Activated effector memory CD4-positive, alpha-beta T cell treated with Interleukin-2 at 50 U/mL for 16 hours (primary cell): ENCODE data around the gene GALNT16.
"Not testable (repeated sequence)": the region's sequence is repeated elsewhere in the genome, so short reads cannot be mapped to it uniquely, and the experiment has no call there.

Source experiments
- DNase-seq: peaks from one replicate; pipeline ENCODE4 v3.0.0-alpha.2; 2020

The GALNT16 gene

GRCh38 chr14:69259527-69260189 lies at the start of gene GALNT16:
Gene GALNT16, plus strand, starts transcription at chr14:69260158. Its CDS starts 133 bp downstream, at chr14:69260291.
- DNase-seq, result no peak

DNA sequence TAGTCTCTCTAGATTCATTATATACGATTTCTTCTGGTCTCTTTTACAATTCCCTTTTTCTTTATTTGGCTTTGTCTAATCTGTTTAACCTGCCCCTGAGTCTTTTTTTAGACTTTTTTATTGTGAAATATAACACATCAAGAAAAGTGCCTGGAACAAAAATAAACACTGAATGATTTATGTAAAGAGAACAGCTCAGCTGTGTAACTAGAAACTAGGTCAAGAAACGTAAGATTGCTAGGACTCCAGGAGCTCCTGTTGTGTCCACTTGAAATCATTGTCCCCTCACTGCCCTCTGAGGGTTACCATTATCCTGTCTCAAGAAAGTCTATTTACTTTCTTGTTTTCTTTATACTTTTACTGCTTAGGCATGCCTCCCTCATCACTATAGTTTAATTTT lies 45.6 kb upstream of the GALNT16 start:
- DNase-seq, result no peak

DNA sequence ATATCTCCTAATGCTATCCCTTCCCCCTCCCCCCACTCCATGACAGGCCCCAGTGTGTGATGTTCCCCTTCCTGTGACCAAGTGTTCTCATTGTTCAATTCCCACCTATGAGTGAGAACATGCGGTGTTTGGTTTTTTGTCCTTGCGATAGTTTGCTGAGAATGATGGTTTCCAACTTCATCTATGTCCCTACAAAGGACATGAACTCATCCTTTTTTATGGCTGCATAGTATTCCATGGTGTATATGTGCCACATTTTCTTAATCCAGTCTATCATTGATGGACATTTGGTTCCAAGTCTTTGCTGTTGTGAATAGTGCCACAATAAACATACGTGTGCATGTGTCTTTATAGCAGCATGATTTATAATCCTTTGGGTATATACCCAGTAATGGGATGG lies 42.3 kb upstream of the GALNT16 start:
- not testable (repeated sequence) for DNase-seq

DNA sequence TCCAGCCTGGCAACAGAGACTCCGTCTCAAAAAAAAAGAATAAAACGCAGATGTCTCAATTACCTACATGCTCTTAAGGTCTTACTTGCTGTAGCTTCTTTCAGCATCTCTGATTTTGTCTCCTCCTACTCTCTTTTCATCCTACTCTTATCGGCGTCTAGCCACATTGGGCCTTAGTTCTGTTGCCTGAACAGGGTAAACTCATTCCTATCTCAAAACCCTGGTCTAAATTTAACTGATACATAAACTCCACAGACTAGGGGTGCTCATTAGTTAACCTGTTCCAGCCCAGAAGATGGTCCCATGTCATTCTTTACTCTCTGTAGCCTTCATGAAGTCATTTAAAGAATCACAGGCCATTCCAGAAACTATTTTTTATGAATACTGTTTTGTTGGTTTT lies 35.0 kb upstream of the GALNT16 start:
- no peak for DNase-seq

- no peak for DNase-seq
These were observed 33.8 kb upstream of the GALNT16 start for GRCh38 chr14:69226178-69226577.

- DNase-seq, result no peak
These were observed 33.2 kb upstream of the GALNT16 start for GRCh38 chr14:69226736-69227135.

- no peak for DNase-seq
These were observed 28.5 kb upstream of the GALNT16 start for GRCh38 chr14:69231486-69231885.

DNA sequence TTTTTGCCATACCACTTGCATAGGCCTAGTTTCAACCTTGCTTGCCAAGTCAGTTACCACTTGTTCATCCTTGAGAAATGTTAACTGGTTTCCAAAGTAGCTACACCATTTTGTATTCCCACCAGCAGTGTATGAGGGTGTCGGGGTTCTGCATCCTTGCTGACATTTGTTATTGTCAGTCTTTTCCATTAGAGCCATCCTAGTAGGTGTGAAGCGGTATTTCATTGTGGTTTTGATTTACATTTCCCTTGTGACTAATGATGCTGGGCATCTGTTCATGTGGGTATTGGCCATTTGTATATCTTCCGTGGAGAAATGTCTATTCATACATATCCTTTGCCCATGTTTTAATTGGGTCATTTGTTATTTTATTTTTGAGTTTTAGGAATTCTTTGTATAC lies 27.6 kb upstream of the GALNT16 start:
- DNase-seq, result no peak

DNA sequence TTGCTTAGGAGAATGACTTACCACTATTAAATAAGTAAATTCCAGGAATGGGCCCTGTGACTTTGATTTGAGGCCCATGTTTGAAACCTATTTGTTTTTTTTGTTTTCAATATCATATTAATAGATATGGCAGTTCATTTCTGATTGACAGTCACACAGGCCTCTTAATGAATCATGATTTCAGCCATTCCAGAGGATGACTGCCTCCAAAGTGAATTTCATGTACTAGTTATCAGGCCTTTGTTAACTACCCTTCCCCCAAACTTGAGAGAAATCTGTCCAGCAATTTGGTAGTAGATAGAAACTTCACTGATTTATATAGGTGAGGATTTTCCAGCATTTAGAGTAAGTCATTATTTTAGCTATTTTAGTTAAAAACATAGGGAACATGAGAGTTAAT lies 25.9 kb upstream of the GALNT16 start:
- no peak for DNase-seq

GRCh38 chr14:69235708-69236107 lies 24.2 kb upstream of the GALNT16 start:
- no peak for DNase-seq

DNA sequence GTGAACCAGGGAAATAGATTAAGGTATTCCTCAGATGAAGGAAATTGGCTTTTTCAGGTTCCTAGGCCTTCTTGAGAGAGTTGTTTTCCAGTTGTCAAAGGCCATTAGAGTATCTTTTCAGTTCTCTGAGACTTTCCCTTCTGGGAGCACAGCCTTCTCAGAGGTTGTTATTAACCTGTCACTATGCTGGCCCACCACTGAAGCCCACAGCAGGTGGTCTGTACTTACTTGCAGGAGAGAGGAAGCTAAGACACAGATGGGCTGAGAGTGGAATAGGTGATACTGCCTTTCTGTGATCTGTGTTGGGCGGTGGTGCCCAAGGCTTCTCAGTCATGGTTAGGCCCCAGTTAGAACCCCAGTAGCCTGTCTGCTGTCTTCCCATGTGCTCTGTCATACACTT lies 22.8 kb upstream of the GALNT16 start:
- DNase-seq, result no peak

GRCh38 chr14:69237584-69237983 lies 22.4 kb upstream of the GALNT16 start:
- no peak for DNase-seq

GRCh38 chr14:69238883-69239282 lies 21.1 kb upstream of the GALNT16 start:
- no peak for DNase-seq

DNA sequence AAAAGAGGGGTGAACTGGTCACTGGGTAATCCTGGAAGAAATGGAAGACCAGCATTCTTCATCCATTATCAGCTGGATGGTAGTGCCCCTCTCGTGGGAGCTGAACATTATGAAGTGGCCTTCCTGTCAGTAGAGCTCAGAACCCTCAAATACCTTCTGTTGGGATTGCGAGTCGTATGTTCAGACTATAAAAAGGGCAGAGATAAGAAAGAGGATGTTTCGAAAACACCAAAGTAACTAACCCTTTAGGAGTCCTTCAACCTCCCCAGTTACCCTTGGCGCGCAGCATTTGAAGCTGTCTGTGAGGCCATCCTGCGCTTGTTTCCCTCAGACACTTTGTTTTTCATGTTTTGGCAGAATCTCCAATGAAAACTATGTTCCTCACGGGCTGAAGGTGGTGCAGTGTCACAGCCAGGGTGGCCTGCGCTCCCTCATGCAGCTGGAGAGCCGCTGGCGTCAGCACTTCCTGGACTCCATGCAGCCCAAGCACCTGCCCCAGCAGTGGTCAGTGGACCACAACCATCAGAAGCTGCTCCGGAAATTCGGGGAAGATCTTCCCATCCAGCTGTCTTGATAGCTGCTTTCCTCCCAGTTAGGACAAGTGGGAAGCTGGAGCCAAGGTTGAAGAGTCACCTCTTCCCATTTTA lies 19.3 kb upstream of the GALNT16 start:
- no peak for DNase-seq

GRCh38 chr14:69241577-69241976 lies 18.4 kb upstream of the GALNT16 start:
- DNase-seq, result no peak

DNA sequence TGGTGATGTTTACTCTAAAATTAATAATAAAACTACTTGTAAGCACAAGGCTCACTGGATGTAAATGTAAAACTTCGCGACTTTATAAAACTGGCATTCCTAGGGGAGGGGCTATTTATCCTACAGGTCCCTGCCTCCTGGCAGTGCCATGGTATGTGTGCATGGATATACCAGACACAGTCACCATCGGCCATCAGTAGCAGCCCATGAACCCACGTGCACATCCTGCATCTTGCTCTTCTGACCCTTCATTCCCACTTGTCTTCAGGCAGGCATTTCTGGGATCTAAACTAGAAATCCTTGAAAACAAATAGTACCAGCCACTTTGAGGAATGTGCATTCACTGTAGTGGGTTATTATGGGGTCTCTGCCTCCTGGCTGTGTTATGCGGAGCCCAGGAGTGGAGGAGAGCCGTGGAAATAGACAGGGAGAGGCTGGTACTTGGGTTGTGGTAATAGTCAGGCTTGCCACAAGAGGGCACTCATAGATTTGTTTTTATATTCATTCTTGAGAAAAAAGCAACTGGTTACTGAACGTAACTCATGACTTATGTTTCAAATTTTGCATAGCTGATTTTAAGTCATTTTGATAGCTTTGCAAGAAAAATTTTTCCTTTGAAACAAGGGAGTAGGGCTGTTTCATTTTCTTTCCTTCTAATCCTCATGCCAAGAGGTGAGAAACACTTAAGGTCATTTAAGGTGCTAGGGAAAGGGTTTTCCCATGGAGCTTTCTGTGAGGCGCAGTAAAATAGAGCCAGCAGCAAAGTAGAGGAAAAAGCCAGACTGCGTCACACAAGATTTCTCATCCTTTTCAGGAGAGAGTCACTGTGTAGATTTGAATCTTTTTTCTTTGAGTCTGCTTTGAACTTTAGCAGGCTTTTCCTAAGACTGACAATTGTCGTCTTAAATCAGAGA lies 17.4 kb upstream of the GALNT16 start:
- peak; percentile 14 for DNase-seq

DNA sequence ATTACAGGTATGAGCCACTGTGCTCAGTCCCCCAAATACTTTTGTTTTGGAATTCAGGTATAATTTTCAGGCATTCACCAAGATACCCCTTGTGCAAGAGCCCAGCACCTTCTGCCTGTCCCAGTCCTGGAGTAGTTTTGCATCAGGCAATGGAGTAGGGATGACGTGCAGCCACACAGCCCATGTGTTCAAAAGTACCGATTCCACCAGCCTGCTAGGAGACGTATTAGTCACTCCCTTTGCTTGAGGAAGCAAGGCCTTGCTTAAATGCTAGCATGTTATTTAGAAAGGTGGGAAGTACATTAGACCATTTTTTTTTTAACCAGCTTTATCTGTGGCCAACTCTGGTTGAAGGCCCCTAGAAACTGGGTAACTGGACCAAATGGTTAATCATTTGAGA lies 15.0 kb upstream of the GALNT16 start:
- DNase-seq, result no peak

DNA sequence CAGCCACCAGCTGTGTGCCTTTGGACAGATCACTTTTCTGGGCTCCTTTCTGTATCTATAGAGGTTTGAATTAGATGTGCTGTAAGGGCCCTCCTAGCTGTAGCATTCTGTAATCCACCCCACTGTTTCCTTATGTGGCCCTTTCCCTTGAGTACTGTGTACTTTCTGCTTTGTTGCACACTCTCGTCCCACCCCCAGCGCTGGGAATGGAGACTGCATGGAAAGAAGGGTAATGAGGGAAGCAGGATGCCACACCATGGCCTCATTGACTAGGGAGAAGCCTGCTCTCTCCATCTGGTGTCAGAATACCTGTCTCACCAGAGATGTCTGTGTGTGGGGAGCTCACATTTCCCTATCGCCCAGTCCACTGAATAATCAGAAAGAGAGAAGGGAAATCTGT lies 13.6 kb upstream of the GALNT16 start:
- DNase-seq, result no peak

GRCh38 chr14:69247676-69248440 lies 12.1 kb upstream of the GALNT16 start:
- no peak for DNase-seq

GRCh38 chr14:69249603-69250002 lies 10.4 kb upstream of the GALNT16 start:
- no peak for DNase-seq

GRCh38 chr14:69252851-69253250 lies 7.1 kb upstream of the GALNT16 start:
- DNase-seq, result no peak

DNA sequence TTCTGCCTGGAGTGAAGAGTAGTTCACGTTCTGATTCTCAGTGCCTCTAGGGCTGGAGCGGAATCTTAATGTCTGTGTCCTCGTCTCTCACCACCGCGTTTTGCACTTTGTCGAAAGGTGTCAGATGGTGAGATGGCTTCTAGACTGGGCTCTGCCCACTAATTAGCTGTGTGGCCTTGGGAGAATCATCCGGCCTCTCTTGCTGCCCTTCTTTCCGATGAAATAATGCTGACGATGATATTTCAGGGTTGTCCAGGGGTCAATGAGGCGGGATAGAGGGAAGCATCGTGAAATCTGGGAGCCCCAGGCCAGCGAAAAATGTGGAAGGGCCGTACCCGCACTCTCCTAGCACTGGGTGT lies 811 bp upstream of the GALNT16 start:
- no peak for DNase-seq

DNA sequence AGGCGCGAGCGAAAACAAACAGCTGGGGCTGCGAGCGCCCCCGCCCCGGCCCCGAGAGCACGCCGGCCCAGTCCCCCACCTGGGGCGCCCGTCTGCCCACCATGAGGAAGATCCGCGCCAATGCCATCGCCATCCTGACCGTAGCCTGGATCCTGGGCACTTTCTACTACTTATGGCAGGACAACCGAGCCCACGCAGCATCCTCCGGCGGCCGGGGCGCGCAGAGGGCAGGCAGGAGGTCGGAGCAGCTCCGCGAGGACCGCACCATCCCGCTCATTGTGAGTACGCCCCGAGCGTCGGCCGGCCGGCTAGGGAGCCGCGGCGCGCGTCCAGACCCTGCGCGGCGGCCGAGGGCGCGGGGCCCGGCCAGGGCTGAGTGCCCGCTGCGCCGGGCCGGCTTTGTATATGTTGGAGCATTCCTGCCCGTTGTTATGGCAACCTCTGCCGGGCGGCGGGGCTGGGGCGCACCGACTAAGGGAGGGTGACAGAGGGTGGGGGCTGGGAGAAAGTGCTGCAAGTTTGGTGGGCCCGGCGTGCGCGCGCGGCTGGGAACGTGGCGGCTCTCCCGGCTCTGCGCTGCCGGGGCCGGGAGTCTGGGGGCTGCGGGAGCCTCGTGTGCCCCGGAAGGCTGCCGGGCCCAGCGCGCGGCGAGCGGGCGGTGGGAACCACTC lies 367 bp downstream of the GALNT16 start:
- DNase-seq, result no peak
